ENCODE data around the gene KRTAP2-4. TPM values are rescaled to one million over a fixed set of nuclear protein-coding genes. Genes with fewer than 3 reads are reported as not detected.
"Not testable (repeated sequence)": the region's sequence is repeated elsewhere in the genome, so short reads cannot be mapped to it uniquely, and the experiment has no call there.

Gene KRTAP2-4, protein sequence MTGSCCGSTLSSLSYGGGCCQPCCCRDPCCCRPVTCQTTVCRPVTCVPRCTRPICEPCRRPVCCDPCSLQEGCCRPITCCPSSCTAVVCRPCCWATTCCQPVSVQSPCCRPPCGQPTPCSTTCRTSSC
- polyA plus RNA-seq (0.12 TPM in 1 of 3 replicates, not detected in the others), polyA minus RNA-seq (not detected in 3 replicates)
- polyA plus RNA-seq (2011; ENCODE audit: low read depth), result not detected
- polyA plus RNA-seq (2011; cell fraction: cytosol; rRNA removed), result 0.14 TPM in 1 of 2 replicates, not detected in the other
- 0.31 and 0.47 TPM in 2 replicates for polyA plus RNA-seq (2011; cell fraction: nucleus; rRNA removed)
- 0.85 TPM in 1 of 2 replicates, not detected in the other for polyA plus RNA-seq (2012; ENCODE audit: low replicate concordance)
- not detected for polyA minus RNA-seq (2011; cell fraction: cytosol; rRNA and poly(A)+ RNA removed)
- not detected in 2 replicates for polyA minus RNA-seq (2011; cell fraction: nucleus; rRNA and poly(A)+ RNA removed)

DNA sequence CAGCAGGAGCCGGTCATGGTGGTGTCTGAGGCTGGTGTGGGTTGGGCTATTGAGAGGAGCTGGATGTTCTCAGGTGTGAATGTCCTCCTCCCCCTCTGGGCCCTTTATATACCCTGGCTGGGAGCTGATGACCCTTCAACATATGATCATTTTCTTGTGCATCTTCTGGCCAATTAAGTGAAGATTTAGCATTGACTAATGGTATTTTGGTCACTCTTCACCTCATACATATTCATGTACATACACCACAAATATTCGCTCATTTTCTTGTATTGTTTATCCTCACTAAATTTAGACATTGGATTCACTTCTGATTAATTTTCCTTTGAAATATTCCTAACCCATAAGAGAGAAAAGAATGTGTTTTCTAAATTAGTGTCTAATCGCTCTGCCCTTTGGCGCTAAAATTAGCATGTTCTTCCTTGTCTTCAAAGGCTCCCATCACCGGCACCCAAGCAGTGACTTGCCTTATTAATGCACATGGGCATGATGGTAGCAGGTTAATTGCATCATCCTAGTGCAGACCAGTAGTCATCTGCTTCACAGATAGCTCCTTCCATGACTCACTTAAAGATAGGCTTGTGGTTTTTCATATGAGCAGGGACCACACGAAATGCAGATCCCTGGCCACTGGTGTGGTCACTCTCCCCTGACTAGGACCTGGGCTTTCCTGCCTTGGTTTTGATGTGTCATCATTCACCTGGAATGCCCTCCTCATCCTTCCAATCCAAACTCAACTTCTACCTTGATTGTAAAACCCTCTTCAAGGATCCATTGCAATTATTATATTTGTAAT lies at the start of gene KRTAP2-4:
Gene KRTAP2-4, minus strand, starts transcription at position 51 of the 796 bp plus-strand sequence. Its CDS starts 34 bp downstream, at position 17.
- peak; percentile 98 for DNase-seq (ENCODE audit: low read depth, low spot score)
- Histone ChIP-seq H4K20me1 (ENCODE audit: control insufficient read depth, extremely low read depth, insufficient read depth, low read length) (no peaks in the 10 kb centered on the region), H3K36me3 (ENCODE audit: control insufficient read depth in 2 of 2, extremely low read depth in 1 of 2, insufficient read depth in 2 of 2, low read length in 2 of 2) (no peaks in the 10 kb centered on the region), H3K27ac (ENCODE audit: control insufficient read depth, insufficient read depth, low read length) (peak within 1 kb of the TSS; percentile 10), H3K4me1 (ENCODE audit: control insufficient read depth, extremely low read depth, insufficient read depth, low read length) (peaks cover 30% of the 10 kb centered on the region), H3K4me2 (ENCODE audit: control insufficient read depth, extremely low read depth, insufficient read depth, low read depth, low read length) (no peak within 1 kb of the TSS), H3K9me1 (ENCODE audit: control insufficient read depth, extremely low read depth, insufficient read depth, low read length) (no peaks in the 10 kb centered on the region), H3K9me3 (ENCODE audit: control insufficient read depth, low read depth, low read length) (no peaks in the 10 kb centered on the region), H2AFZ (ENCODE audit: control insufficient read depth, low read length) (no peak within 1 kb of the TSS), H3K79me2 (ENCODE audit: control insufficient read depth, insufficient read depth, low read length) (no peaks in the 10 kb centered on the region), H3K27me3 (ENCODE audit: control insufficient read depth, extremely low read depth, insufficient read depth, low read length) (no peaks in the 10 kb centered on the region), H3K9ac (ENCODE audit: control insufficient read depth, extremely low read depth, insufficient read depth, low read length) (no peak within 1 kb of the TSS), H3K4me3 (ENCODE audit: control insufficient read depth in 2 of 3, extremely low read depth in 1 of 3, insufficient read depth in 2 of 3, low read depth in 1 of 3, low read length in 3 of 3) (no peak within 1 kb of the TSS)
- dilution Hi-C loops (cut with MboI; ENCODE audit: extremely low pct_ligation_motif_present, low sequenced_read_pairs), result no loop called here
- TF ChIP-seq CTCF (optimal IDR thresholded peaks at IDR 0.05 in 1 of 3, IDR thresholded peaks at IDR 0.05 in 1 of 3, conservative IDR thresholded peaks at IDR 0.05 in 1 of 3; ENCODE audit: extremely low read depth in 1 of 3, insufficient read depth in 2 of 3, low read length in 3 of 3) (no peak), EZH2 (IDR thresholded peaks at IDR 0.05; ENCODE audit: low read length) (no peak)
- FAIRE-seq, result peak; percentile 98

- Histone ChIP-seq H3K4me3 (ENCODE audit: control insufficient read depth in 2 of 3, extremely low read depth in 1 of 3, insufficient read depth in 2 of 3, low read depth in 1 of 3, low read length in 3 of 3) (no peak overlapping the region), H3K27me3 (ENCODE audit: control insufficient read depth, extremely low read depth, insufficient read depth, low read length) (no peaks in the 10 kb centered on the region), H3K9me1 (ENCODE audit: control insufficient read depth, extremely low read depth, insufficient read depth, low read length) (no peaks in the 10 kb centered on the region), H3K36me3 (ENCODE audit: control insufficient read depth in 2 of 2, extremely low read depth in 1 of 2, insufficient read depth in 2 of 2, low read length in 2 of 2) (no peaks in the 10 kb centered on the region), H3K9me3 (ENCODE audit: control insufficient read depth, low read depth, low read length) (no peaks in the 10 kb centered on the region), H3K4me2 (ENCODE audit: control insufficient read depth, extremely low read depth, insufficient read depth, low read depth, low read length) (no peak overlapping the region), H3K9ac (ENCODE audit: control insufficient read depth, extremely low read depth, insufficient read depth, low read length) (no peak overlapping the region), H3K27ac (ENCODE audit: control insufficient read depth, insufficient read depth, low read length) (no peak overlapping the region), H3K4me1 (ENCODE audit: control insufficient read depth, extremely low read depth, insufficient read depth, low read length) (peaks cover 5% of the 10 kb centered on the region), H4K20me1 (ENCODE audit: control insufficient read depth, extremely low read depth, insufficient read depth, low read length) (no peaks in the 10 kb centered on the region), H3K79me2 (ENCODE audit: control insufficient read depth, insufficient read depth, low read length) (no peaks in the 10 kb centered on the region), H2AFZ (ENCODE audit: control insufficient read depth, low read length) (no peak overlapping the region)
- dilution Hi-C loops (cut with MboI; ENCODE audit: extremely low pct_ligation_motif_present, low sequenced_read_pairs), result no loop called here
- TF ChIP-seq CTCF (optimal IDR thresholded peaks at IDR 0.05 in 1 of 3, IDR thresholded peaks at IDR 0.05 in 1 of 3, conservative IDR thresholded peaks at IDR 0.05 in 1 of 3; ENCODE audit: extremely low read depth in 1 of 3, insufficient read depth in 2 of 3, low read length in 3 of 3) (no peak), EZH2 (IDR thresholded peaks at IDR 0.05; ENCODE audit: low read length) (no peak)
- DNase-seq (ENCODE audit: low read depth, low spot score), result no peak
- no peak for FAIRE-seq
Observed at GRCh38 chr17:41111151-41111885, 45.6 kb upstream of the KRTAP2-4 start.

DNA sequence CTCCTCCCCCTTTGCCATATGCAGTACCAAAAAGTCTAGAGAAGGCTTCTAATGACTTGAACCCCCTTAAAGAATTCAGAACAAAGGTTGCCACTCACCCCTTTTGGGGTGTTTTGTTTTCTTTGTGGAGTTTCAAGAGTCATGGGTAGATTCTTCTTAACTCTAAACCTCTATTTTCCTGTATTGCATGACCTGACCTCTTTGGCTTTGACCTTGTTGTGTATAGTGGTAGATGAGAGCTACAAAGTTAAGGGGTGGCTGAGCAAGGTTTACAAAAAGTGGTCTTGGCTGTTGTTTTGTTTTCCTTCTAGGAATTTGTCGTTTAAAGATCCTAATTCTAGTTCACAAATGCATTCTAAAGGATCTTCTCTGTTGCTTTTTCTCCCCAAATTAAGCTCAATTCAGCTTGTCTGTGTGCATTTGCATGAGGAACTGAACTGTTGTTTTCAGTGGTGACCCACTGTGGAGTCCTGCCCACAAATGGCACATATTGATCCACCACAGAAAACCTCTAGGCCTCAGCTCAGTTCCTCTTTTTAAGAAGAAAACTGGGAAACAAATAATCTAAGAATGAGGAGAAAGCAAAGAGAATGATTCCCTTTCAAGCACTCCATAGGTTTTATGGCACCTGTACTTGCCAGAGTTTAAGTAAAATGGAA lies 43.2 kb upstream of the KRTAP2-4 start:
- FAIRE-seq; H3K4me3 ChIP-seq (ENCODE audit: control insufficient read depth in 2 of 3, extremely low read depth in 1 of 3, insufficient read depth in 2 of 3, low read depth in 1 of 3, low read length in 3 of 3); H3K9me3 ChIP-seq (ENCODE audit: control insufficient read depth, low read depth, low read length); H3K79me2 ChIP-seq (ENCODE audit: control insufficient read depth, insufficient read depth, low read length); H3K27me3 ChIP-seq (ENCODE audit: control insufficient read depth, extremely low read depth, insufficient read depth, low read length); H3K4me2 ChIP-seq (ENCODE audit: control insufficient read depth, extremely low read depth, insufficient read depth, low read depth, low read length); H3K36me3 ChIP-seq (ENCODE audit: control insufficient read depth in 2 of 2, extremely low read depth in 1 of 2, insufficient read depth in 2 of 2, low read length in 2 of 2); H3K9ac ChIP-seq (ENCODE audit: control insufficient read depth, extremely low read depth, insufficient read depth, low read length); H3K27ac ChIP-seq (ENCODE audit: control insufficient read depth, insufficient read depth, low read length); H3K9me1 ChIP-seq (ENCODE audit: control insufficient read depth, extremely low read depth, insufficient read depth, low read length); dilution Hi-C loops (cut with MboI; ENCODE audit: extremely low pct_ligation_motif_present, low sequenced_read_pairs); H4K20me1 ChIP-seq (ENCODE audit: control insufficient read depth, extremely low read depth, insufficient read depth, low read length); H2AFZ ChIP-seq (ENCODE audit: control insufficient read depth, low read length); DNase-seq (ENCODE audit: low read depth, low spot score): not testable (repeated sequence)
- H3K4me1 ChIP-seq (ENCODE audit: control insufficient read depth, extremely low read depth, insufficient read depth, low read length), result peaks cover 10% of the 10 kb centered on the region

Measured in keratinocyte (primary cell).